ENCODE measurements around the gene DMPK. TPM values are rescaled to one million over a fixed set of nuclear protein-coding genes. Genes with fewer than 3 reads are reported as not detected.

DMPK gene
- total RNA-seq, 1 experiment from 2014 or later, result 119 TPM

GRCh38 chr19:45746866-45747265 lies 35.4 kb downstream of the DMPK start:
- no peak for DNase-seq (ENCODE audit: low read depth, low spot score)
- in situ Hi-C loops (cut with HindIII; ENCODE audit: low pct_unique_long_range_greater_than_20kb, low sequenced_read_pairs) (no loop called here), intact Hi-C loops (cut with micrococcal nuclease; ENCODE audit: unreplicated experiment) (no loop called here)
- H3K4me1 ChIP-seq (ENCODE audit: control insufficient read depth, insufficient read depth, low read length), result no peaks in the 10 kb centered on the region
- H3K27ac ChIP-seq (ENCODE audit: low read length), result no peak overlapping the region
- no TSS peak for BruUV-seq (replicated peaks)
- H3K27me3 ChIP-seq (ENCODE audit: control insufficient read depth, insufficient read depth, low read length), result no peaks in the 10 kb centered on the region
- POLR2A ChIA-PET, result no interaction called here
- TF ChIP-seq CTCF (IDR thresholded peaks at IDR 0.05) (no peak), TCF7L2 (IDR thresholded peaks at IDR 0.05; ENCODE audit: low read depth, low read length) (no peak), POLR2AphosphoS5 (IDR thresholded peaks at IDR 0.05; ENCODE audit: low read depth, low read length) (no peak), SIN3A (IDR thresholded peaks at IDR 0.05; ENCODE audit: borderline replicate concordance, insufficient read depth, low read depth, low read length) (no peak), REST (IDR thresholded peaks at IDR 0.05; ENCODE audit: insufficient read depth in 1 of 2, low read depth in 2 of 2, low read length in 1 of 2) (no peak)
- no peaks in the 10 kb centered on the region for H3K9me3 ChIP-seq (ENCODE audit: control insufficient read depth, insufficient read depth, low read depth, low read length)
- no peak overlapping the region for H3K4me3 ChIP-seq (ENCODE audit: low read depth in 2 of 2, low read length in 2 of 2)
- no peak for ATAC-seq
- no peaks in the 10 kb centered on the region for H3K36me3 ChIP-seq (ENCODE audit: control insufficient read depth, insufficient read depth, low read length)
- CTCF ChIA-PET, result no interaction called here

- Histone ChIP-seq H3K36me3 (ENCODE audit: control insufficient read depth, insufficient read depth, low read length) (no peaks in the 10 kb centered on the region), H3K27ac (ENCODE audit: low read length) (no peak overlapping the region), H3K4me1 (ENCODE audit: control insufficient read depth, insufficient read depth, low read length) (no peaks in the 10 kb centered on the region), H3K4me3 (ENCODE audit: low read depth in 2 of 2, low read length in 2 of 2) (no peak overlapping the region), H3K27me3 (ENCODE audit: control insufficient read depth, insufficient read depth, low read length) (no peaks in the 10 kb centered on the region), H3K9me3 (ENCODE audit: control insufficient read depth, insufficient read depth, low read depth, low read length) (no peaks in the 10 kb centered on the region)
- intact Hi-C loops (cut with micrococcal nuclease; ENCODE audit: unreplicated experiment) (no loop called here), in situ Hi-C loops (cut with HindIII; ENCODE audit: low pct_unique_long_range_greater_than_20kb, low sequenced_read_pairs) (no loop called here)
- DNase-seq (ENCODE audit: low read depth, low spot score) (no peak), ATAC-seq (no peak)
- no TSS peak for BruUV-seq (replicated peaks)
- CTCF ChIA-PET, result interaction anchor here (0.7 kb wide), 1 partner anchor 15 kb away, joined by 3 read pairs; no protein-coding TSS in a partner anchor
- POLR2A ChIA-PET, result no interaction called here
- TF ChIP-seq POLR2AphosphoS5 (IDR thresholded peaks at IDR 0.05; ENCODE audit: low read depth, low read length), result no peak
- no peak for TF ChIP-seq TCF7L2 (IDR thresholded peaks at IDR 0.05; ENCODE audit: low read depth, low read length)
- no peak for TF ChIP-seq SIN3A (IDR thresholded peaks at IDR 0.05; ENCODE audit: borderline replicate concordance, insufficient read depth, low read depth, low read length)
- no peak for TF ChIP-seq CTCF (IDR thresholded peaks at IDR 0.05)
- no peak for TF ChIP-seq REST (IDR thresholded peaks at IDR 0.05; ENCODE audit: insufficient read depth in 1 of 2, low read depth in 2 of 2, low read length in 1 of 2)
These were observed 36.7 kb downstream of the DMPK start for GRCh38 chr19:45745606-45746005.
